Activated CD8-positive, alpha-beta memory T cell treated with anti-CD3 and anti-CD28 coated beads, Interleukin-2, amount 50 U/mL, for 24 hours (primary cell): ENCODE results near the gene SEPTIN6.
A peak's percentile ranks its signal among the peaks of the same experiment; 100 is the strongest.
"Not testable (repeated sequence)": the region's sequence is repeated elsewhere in the genome, so short reads cannot be mapped to it uniquely, and the experiment has no call there.

Experiments
- DNase-seq: peaks from one replicate; pipeline ENCODE4 v3.0.0-alpha.2; 2020; ENCODE audit errors: extremely low read depth

SEPTIN6 gene

DNA sequence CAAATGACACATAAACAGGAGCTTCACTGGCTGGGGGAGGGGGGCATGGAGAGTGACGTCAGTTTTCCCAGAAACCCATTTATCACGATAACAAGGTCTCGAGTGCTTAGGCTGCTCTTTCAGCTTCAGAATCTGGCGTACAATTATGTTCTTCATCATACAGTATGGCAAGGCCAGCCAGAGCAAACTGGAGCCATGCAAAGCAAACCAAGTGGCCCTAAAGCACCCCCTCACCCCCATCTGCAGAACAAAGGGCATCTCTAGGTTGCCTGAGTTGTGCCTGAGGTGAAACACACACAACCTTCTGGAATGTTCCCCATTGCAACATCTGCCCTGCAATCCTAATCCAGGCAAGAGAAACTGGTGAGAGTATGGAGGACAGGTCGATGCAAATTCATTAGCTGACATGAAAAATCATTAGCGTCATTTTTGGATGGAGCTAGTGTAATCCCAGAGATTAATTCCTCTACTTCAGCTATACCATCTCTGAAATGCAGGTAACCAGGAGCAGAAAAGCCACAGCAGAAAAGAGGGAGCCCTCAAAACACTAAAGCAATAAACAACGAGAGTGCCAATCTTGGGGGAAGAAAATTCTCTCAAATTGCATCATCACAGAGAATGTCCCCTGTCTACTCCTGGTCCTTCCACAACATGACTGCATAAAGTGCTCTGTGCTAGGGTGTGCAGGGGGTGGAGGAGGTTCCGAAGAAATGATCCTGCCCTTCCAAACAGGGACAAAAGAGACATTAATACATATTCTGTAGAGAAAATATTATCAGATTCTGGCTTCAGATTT, 1.8 kb downstream of the SEPTIN6 start:
- peak; percentile 28 for DNase-seq

- no peak for DNase-seq
These were observed 4.1 kb downstream of the SEPTIN6 start for GRCh38 chrX:119688911-119689321.

GRCh38 chrX:119687661-119688413, 5.1 kb downstream of the SEPTIN6 start:
- no peak for DNase-seq

GRCh38 chrX:119686087-119686691, 6.8 kb downstream of the SEPTIN6 start:
- DNase-seq = no peak

DNA sequence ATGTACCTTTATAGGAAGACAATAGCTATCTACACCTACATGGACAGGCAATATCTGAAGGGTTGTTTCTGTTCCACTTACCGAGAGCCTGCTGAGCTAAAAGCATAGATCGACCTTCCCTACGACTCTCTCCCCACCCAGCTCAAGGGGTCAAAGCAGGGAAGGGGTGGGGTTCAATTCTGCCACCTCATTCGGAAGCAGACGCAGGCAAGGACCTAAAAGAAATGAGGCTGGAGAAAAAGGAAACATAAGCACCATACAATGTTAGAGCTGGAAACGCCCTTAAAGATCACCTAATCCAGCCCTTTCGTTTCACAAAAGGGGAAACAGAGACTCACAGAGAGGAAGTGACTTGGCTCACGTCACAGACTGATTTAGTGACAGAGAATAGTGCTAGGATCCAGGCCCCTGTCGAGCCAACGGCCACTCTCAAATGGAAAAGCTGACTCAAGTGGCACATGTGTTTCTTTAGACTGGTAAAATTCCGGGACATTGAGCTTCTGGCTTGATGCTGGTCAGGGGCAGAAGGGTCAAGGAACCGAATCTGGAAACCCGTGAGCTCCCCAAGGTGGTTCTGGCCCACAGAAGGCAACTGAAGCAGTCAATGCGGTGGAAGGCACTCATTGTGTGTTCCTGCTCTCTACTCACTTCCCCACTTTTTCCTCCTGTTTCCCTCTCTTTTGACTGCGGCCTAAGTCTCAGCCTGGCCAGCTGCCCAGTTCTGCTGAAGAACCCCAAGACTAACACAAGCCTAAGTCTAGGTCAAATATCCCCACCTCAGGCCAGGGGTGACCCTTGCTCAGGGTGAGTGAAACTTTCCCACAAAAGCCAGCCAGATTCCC, 7.5 kb downstream of the SEPTIN6 start:
- DNase-seq = no peak

DNA sequence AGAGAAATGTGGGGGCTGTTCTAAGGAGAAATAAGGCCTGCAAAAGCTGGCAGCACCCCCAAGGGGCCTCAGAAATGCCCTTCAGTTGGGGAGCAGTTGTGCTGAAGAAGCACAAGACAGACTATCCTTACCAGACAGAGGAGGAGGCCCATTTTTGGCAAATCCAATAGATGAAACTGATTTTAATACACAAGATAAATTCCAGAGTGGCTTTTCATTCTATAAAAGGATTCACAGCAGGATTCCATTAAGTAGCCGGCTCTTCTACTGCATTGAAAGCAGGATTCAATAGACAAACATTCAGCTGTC, 8.1 kb downstream of the SEPTIN6 start:
- DNase-seq = no peak

DNA sequence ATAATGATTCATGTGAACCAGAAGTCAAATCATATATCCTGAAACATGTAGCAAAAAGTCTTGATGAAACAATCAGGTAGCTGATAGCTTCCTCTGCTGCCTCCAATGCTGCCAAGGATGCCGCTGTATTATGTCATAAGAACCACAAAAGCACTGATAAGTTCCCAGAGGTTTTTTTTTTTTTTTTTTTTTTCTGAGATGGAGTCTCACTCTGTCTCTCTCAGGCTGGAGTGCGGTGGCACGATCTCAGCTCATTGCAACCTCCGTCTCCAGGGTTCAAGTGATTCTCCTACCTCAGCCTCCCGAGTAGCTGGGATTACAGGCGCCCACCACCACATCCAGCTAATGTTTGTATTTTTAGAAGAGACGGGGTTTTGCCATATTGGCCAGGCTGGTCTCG, 8.7 kb downstream of the SEPTIN6 start:
- not testable (repeated sequence) for DNase-seq

- DNase-seq = no peak
These were observed 10.7 kb downstream of the SEPTIN6 start for GRCh38 chrX:119682019-119682989.

DNA sequence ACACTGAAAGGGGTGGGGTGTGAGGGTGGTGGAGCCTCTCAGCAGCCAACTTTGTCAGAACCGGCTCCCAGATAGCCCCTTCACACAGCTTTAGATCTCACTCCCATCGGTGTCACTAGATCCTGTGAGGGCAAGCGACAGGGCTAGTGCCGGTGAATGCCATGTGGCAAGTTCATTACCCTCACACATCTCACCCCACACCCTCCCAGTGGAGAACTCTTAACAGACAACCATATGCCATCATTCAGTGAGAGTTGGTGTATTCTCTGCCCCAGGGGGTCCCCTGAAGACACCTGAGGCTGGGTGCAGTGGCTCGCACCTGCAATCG, 15.3 kb downstream of the SEPTIN6 start:
- no peak for DNase-seq

DNA sequence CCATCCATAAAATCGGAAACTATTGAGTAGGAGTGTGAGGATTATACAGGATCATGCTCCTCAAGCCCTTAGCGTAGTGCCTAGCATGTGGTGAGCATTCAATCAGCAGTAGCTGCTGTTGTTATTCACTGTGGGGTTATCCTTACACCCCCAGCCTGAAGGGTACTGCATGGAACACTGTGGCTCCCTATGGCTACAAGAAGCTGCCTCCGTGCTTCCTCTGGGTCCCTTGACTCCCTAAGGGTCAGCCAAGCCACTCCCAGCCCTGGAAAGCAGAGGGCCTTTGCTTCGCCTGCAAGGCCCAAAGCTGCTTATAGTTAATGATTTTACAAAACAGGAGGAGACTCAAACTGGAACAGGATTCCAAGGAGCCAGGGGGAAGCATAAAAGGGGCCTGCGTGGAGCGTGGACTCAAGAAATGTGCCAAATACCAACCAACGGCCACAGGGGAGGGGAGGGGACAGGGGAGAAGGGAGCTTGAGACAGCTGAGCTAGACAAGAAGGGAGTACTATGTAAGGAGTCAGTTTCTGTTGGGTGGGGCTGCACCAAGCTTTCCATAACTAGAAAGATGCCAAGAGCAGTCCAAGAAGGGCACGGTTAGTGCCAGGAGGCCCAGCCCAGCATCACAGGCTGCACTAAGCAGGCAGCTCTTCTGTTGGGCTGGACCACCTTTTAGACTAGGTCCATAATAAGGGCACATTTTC, 15.9 kb downstream of the SEPTIN6 start:
- DNase-seq = no peak

GRCh38 chrX:119673336-119673735, 19.6 kb downstream of the SEPTIN6 start:
- no peak for DNase-seq

GRCh38 chrX:119672426-119672825, 20.5 kb downstream of the SEPTIN6 start:
- no peak for DNase-seq

DNA sequence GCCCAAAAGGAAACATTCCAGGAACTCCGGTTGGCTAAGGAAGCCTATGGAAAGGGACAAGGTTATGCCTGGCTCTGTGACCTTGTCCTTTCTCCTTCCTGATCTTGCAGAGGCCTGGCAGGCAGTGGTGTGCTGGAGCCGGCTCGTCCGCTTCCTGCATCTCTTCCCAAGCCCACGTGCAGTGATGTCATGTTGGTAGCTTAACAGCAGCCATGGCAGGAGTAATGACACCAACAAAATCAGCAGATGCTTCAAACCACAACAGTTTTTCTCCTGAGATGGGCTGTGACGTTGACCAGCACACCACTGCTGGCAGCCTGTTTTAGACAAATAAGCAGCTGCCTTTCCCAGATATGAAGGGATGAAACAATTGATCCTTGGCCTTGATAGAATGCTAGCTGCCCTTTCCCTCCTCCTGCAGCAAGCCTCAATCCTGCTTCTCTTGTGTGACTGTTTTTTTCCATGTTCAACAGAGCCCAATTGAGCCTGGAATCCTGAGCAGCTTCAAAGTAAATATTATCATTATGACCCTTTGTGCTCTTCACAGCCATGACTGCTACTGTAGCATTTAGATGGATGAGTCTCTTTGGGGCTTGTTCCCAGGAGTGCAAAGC, 23.4 kb downstream of the SEPTIN6 start:
- DNase-seq = no peak

- no peak for DNase-seq
These were observed 25.7 kb downstream of the SEPTIN6 start for GRCh38 chrX:119667111-119667878.

- not testable (repeated sequence) for DNase-seq
These were observed 28.1 kb downstream of the SEPTIN6 start for GRCh38 chrX:119664877-119665276.

- DNase-seq = no peak
These were observed 31.5 kb downstream of the SEPTIN6 start for GRCh38 chrX:119661486-119661885.

DNA sequence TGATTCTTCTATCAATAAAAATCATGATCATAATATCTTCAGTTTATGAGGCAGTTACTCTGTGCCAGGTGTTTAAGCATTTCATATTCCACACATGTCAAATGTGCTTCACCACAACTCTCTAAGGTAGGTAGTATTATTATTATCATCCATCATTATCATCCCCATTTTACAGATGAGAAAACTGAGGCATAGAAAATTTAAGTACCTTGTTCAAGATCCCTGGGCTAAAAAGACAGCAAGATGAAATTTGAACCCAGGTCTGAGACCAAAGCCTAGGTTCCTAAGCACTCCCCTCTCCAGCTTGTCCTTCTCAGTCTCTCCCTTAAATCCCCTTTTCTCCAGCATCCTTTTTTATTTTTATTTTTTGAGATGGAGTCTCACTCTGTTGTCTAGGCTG, 33.4 kb downstream of the SEPTIN6 start:
- no peak for DNase-seq

GRCh38 chrX:119655125-119655524, 37.8 kb downstream of the SEPTIN6 start:
- no peak for DNase-seq

- no peak for DNase-seq
These were observed 38.8 kb downstream of the SEPTIN6 start for GRCh38 chrX:119654112-119654531.
